T-helper 2 cell (primary cell): ENCODE data around the gene B3GNT8.
"Not testable (repeated sequence)": the region's sequence is repeated elsewhere in the genome, so short reads cannot be mapped to it uniquely, and the experiment has no call there.

Experiments used
- DNase-seq, 5 experiments: peaks; one replicate each; pipeline versions ENCODE4 v3.0.0 to v3.0.0-alpha.2; 2012 to 2022

Gene B3GNT8

DNA sequence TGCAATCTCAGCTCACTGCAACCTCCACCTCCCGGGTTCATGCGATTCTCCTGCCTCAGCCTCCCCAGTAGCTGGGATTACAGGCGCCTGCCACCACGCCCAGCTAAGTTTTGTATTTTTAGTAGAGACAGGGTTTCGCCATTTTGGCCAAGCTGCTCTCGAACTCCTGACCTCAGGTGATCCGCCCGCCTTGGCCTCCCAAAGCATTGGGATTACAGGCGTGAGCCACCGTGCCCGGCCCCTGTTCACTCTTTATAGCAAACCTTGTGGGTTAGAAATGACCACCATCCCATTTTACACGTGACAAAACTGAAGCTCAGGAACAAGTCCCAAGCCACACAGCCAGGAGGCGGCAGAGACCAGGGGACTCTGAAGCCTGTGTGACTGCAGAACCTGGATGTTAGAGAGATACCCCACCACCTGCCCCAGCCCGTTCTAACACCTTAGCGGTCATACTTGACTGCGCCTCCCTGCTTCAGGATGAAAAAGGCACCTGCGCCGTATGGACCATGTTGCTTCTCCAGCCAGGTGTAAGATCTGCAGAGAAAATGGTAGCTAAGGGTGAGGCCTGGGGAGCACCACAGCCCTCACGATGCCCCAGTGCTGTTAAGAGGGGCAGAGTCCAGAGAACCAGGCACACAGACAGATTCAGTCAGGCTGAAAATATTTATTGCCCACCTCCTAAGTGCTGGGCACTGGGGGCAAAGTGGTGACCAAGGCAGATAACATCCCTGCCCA, 8.9 kb upstream of the B3GNT8 start:
- no peak for DNase-seq

DNA sequence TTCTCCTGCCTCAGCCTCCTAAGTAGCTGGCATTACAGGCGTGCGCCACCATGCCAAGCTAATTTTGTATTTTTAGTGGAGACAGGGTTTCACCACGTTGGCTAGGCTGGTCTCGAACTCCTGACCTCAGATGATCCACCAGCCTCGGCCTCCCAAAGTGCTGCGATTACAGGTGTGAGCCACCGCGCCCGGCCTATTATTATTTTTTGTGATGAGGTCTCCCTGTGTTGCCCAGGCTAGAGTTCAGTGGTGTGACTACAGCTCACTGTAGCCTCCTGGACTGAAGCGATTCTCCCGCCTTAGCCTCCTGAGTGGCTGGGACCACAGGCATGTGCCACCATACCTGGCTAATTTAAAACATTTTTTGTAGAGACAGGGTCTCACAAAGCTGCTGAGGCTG, 8.2 kb upstream of the B3GNT8 start:
- not testable (repeated sequence) for DNase-seq

DNA sequence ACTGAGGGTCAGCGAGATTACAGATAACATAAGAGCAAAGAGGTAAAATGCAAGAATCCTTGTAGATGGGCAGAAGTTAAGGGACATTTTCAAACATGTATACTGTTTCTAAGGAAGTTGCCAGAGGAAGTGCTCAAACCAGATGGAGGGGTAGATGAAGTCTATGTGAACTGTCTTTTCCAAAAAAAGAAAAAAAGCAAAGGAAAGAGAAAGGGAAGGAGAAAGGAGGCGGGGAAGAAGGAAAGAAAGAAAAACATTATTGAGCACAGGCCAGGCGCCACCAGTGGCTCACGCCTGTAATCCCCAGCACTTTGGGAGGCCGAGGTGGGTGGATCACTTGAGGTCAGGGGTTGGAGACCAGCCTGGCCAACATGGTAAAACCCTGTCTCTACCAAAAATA, 7.3 kb upstream of the B3GNT8 start:
- DNase-seq = no peak

DNA sequence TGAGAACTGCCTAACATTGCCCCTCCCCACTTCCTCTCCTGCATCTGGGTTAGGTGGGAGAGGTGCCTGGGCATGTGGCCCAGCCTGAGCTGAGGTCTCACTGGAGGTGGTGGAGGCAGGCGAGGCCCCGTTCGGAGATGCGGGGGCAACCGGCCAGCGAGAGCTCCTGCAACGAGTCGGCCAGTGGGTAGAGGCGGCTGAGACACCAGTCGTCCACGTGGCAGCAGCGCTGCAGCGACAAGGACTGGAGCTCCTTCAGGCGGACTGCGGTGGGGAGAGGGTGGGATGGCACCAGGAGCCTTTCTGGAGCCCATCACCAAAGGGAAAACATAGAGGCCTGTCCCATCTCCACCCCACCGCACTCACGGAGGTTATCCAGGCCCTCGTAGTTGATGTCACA, 6.0 kb upstream of the B3GNT8 start:
- no peak for DNase-seq

DNA sequence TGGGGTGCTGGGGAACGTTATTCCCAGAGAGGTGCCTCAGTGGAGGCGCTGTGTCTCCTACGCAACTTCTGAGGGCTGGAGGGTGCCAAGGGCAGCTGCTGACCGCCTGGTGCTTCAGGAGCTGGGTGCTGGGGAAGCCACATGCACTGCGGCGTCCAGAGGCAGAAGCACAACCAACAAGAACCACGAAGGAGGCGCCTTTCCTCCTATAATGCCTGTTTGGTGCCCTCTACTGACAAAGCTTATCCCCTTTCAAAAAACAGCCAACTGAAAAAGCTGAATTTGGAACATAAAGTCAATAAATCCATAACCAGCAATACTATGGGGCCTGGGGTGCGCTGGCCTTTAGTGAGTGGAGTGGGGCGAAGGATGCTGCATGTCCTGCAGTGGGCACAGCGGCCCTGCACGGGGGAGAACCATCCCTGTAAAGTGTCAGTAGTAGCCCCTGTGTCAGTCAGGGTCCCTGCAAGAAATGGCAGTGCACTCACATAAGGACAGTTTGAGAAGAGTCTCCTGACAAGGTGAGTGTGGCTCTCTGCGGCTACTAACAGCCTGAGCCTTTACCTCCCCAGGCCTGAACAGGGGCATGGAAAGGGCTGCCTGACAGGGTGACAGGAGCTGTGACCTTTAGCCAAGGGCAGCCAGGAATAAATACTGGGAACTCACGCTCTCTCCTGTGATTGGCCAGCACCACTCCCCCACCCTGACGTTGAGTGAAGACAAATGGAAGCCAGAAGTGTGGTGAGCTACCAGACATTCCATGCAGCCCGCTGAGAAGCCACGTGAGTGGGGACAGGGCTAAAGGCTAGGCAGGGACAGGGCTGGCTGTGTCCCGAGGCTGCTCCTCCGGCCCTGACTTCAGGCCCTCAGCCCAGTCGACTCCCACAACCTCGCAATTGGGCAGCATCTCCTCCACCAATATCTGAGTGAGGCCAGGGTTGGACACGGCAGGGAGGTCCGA, 4.5 kb upstream of the B3GNT8 start:
- peak in 1 of 5 experiments; percentile 28 for DNase-seq

DNA sequence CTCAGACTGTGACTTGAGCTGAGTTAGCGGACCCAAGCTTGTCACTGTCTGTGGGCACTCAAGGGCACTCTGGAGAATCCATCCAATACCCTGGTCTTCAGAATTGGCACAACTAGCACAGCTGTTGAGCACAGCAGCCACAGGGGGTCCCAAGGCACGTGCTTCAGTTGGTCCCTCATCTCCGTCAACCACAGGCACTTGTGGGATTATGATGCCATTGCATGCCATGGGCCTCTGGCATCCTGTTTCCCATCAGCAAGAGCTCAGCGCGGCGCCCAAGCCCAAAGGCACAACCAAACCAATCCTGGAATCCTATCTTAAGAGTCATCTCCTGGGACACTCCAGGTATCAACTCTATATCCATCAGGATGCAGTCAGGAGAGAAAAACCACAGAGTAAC, 3.7 kb upstream of the B3GNT8 start:
- no peak for DNase-seq

DNA sequence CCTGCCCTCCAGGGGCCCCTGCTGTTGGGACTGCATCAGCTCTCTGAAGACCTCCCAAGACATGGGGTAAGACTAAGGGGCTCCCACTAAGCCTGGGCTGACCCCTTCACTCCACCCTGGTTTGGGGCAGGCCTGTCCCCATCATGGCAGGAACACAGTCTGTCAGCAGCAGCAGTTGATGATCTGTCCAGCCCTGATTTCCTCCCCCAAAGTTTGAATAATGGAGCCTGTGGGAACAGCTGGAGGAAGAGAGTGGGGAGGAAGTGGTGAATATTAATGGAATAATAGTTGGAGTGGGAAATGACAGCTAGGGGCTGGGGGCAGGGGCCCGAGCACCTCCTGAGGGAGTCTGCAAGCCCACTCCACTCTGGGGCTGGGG, 1.3 kb upstream of the B3GNT8 start:
- no peak for DNase-seq

DNA sequence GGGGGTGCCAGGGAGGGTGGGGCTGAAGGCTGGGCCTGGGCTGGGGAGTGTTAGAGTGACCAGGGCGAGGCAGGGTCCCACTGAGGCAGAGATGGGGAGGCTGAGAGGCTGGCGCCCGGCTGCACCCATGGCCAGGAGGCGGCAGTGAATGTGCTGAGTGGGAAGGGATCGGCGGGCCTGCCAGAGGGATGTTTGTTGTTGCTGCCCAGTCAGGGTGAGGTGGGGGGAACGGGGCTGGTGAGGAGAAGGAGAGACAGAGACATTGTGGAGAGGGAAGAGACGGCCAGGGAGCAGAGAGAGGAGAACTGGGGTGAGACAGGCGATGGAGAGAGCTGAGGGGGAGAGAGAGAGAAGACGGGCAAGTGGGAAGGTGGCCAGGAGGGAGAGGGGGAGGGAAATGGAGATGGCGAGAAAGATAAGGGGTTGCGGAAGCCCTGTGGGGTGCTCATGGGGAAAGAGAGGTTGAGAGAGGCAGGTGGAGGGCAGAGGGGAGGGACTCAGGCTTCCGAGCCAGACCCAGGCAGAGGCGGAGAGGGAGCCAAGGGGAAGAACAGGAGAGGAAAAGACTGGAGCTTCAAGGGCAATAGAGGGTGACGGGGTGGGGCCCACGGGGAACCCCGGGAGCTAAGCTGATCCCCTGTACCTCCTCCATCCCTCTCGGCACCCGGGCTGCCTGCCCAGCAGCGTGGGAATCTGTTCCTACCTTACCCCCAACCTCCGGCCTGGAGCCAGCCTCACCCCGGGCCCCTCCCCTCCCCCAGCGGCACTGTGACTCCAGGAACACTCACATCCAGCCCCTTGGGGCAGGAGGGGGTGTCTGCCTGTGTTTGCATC, 690 bp upstream of the B3GNT8 start:
- DNase-seq = peak in 2 of 5 experiments; percentile 75 to 80

DNA sequence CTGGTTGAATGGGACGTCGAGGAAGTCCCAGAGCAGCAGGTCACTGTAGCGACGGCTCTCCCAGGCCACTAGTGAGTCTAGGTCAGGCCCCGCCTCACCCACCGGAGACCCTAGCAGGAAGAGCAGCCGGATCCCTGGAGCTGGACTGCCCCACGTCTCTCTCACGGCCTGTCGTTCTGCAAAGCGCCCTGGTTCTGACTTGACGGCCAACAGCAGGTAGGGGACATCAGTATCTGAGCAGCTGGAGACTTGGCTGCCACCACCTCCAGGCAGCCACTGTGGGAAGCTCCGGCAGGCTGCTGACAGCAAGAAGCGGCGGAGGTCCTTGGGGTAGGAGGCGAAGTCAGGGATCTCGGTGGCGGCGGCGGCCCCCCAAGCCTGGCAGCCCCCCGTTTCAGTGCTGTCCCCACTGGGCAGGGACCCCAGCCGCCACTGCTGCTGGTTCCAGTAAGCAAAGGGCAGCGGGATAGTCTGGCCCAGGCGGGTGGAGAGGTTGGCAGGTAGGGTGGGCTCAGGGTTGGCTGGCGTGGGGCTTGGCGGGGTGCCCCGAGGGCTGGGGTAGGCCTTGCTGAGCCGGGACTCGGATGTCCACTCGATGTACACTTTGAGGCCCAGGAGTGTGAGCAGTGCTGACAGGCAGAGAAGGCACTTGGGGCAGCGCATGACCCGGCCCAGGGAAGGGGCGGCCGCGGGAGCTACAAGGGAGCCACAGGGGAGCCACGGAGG, 895 bp downstream of the B3GNT8 start:
- DNase-seq = no peak

DNA sequence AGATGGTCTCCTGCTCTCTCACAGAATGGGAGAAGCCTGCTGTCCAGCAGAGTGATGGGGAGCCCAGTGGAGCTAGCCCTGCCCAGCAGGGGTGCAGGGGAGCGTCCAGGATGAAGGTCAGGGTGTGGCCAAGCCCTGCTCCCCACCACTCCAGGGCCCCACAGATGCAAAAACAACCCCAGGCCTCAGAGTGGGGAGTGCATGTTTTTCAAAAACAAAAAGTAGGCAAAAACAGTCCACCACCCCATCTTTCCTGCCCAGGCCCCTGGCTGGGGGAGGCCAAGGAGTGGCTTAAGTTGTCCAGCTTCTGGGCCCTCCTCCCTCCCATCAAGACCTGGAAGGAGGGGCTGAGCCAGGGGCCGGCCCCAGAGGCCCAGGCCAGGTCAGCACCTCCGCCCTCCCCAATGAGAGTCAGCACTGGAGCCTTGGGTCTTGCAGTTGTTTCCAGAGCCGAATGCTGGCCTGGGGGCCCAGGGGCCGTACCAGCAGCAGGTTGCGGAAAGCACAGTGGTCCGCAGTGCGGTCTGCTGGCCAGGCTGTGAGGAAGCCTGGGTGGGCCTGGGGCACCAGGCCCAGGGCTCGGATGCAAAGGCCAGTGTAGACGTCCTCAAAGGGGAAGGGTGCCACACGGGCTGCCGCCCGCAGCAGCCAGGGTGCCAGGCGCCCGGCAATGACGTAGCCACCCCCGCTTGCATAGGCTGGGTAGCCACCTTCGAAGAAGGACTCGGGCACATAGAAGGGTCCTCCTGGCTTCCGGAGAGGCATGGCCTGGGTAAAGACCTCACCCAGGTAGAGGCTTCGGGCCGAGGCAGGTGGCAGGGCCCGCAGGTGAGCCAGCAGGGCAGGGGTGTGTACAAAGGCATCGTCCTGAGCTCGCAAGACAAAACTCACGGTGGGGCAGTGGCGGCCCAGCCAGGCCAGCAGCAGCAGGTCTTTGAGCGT, 1.7 kb downstream of the B3GNT8 start:
- no peak for DNase-seq

DNA sequence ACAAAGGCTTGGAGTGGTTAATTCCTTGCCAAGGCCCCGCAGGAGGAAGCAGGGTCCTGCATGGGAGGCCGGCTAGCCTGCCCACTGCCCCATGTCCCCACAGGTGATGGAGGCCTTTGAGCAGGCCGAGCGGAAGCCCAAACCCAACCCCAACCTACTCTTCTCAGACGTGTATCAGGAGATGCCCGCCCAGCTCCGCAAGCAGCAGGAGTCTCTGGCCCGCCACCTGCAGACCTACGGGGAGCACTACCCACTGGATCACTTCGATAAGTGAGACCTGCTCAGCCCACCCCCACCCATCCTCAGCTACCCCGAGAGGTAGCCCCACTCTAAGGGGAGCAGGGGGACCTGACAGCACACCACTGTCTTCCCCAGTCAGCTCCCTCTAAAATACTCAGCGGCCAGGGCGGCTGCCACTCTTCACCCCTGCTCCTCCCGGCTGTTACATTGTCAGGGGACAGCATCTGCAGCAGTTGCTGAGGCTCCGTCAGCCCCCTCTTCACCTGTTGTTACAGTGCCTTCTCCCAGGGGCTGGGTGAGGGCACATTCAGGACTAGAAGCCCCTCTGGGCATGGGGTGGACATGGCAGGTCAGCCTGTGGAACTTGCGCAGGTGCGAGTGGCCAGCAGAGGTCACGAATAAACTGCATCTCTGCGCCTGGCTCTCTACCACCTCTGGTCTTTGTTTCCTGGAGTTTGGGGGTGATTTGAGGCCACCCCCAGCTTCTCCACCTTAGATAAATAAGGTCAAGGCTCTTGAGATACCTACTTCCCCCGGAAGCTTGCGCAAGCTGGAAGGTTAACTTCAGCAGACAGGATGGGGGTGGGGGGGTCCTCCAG, 2.6 kb downstream of the B3GNT8 start:
- peak in 1 of 5 experiments; percentile 39 for DNase-seq

DNA sequence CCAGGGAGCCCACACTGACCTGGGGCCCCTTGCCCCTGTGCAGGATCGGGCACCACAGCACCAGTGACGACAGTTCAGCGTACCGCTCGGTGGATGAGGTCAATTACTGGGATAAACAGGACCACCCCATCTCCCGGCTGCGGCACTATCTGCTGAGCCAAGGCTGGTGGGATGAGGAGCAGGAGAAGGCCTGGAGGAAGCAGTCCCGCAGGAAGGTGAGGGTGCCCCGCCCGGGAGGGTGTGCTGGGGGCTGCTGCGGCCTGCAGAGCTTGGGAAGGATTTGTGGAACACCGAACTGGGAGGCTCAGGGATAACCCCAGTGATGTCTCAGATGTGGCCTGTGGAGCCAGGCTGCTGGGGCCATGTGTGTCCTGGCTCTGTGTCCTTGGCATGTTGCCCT, 4.2 kb downstream of the B3GNT8 start:
- no peak for DNase-seq

DNA sequence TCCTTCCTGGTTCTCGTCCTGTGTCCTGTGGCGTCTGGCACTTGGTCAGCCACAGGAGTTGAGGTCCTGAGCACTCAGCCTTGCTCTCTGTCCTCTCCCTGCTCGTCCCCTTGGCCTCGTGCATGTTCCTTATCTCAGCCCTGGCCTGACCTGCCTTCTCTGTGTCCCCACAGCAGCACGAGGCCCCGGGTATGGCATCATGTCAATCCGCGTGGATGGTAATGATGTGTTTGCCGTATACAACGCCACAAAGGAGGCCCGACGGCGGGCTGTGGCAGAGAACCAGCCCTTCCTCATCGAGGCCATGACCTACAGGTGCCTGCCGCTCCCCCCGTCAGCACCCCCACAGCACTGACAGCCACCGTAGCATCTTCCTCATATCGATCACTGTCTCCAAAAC, 4.7 kb downstream of the B3GNT8 start:
- no peak for DNase-seq

DNA sequence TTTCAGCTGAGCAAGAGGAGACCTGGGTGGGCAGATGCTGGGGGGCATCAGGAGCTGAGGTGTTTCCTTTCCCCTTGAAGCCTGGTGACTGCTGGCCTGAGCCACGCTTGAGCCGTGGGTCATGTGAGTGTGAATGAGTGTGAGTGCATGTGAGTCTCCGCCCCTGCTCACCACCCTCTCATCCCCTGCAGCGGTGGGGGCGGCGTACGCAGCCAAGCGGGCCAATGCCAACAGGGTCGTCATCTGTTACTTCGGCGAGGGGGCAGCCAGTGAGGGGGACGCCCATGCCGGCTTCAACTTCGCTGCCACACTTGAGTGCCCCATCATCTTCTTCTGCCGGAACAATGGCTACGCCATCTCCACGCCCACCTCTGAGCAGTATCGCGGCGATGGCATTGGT, 5.2 kb downstream of the B3GNT8 start:
- DNase-seq = no peak

DNA sequence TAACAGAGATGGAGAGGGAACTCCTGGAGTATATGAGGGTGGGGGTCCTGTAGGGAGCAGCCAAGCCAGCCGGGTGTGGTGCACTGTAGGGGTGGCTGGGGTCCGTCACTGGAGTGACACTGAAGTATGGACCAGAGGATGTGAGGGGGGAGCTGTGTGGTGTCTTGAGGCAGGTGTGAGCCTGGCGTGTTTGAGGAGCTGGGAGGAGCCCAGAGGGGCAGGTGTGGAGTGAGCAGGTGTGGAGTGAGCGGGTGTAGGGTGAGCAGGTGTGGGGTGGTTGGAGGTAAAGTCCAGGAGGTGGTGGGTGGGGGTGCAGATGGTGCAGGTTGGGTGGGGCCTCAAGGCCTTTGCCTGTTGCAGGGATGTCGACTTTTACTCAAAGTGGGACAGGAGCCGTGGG, 5.9 kb downstream of the B3GNT8 start:
- no peak for DNase-seq

DNA sequence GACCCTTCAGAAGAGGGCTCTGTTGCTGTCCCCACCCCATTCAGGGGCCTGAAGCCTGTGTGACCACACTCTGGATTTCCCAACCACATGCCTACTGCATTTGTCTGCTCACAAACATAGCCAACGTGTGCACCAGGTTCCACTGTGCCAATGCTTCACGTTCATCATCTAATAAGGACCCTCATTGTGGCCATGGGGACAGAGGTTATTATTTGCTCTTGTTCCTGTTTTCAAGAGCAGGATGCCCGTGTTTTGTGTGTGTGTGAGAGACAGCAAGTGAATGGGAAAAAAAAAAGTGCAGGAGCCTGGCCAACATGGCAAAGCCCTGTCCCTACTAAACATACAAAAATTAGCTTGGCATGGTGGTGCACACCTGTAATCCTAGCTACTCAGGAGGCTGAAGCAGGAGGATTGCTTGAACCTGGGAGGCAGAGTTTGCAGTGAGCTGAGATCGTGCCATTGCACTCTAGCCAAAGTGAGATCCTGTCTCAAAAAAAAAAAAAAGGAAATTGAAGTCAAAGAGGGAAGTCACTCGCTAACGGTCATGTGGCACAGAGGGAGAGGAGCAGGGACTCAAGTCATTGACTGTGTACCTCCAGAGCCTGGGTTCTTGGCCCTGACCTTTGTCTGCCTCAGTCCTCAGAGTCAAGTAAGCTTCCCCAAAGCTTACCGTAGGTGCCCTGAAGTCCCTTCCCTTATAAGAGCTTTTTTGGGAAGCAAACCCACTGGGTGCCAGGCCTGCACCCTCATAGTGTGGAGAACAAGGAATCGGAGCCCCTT, 6.9 kb downstream of the B3GNT8 start:
- DNase-seq = no peak

DNA sequence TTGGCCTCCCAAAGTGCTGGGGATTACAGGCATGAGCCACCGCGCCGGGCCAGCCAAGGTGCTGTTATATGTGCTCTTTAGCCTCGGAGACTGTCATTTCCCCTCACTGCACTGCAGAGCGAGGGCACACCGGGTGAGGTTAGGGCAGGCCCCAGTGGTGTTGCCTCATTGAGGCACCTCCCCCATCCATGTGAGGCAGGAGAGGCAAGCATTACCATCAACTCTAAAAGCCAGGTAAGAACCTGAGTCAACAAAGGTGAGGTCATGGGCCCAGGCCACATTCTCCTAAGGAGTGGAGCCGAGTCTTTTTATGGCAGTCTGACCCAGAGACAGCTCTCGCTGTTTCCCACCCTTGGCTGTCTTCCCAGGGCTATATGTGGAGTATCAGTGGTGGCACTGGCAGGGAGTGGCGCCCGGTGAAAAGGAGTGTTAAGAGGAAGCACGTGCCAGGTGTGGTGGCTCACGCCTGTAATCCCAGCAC, 10.9 kb downstream of the B3GNT8 start:
- DNase-seq = no peak

DNA sequence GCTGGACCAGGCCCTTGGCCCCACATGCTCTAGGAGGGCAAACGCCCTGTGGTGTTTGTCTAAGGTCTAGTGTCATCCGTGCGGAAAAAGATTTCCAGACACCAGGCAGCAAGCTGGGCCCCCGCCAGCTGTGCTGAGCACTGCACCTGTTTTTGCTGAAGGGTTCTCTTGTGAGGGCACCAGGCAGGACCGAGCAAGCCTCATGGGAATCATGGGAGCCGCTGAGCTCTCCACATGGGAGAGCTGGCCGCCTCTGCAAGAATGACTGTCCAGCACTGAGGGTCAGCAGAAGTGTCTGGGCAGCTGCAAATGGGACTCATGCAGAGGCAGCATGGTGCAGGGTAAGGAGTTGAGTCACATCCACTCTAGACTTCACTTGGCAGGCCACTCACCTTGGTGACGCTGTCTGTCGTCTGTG, 12.0 kb downstream of the B3GNT8 start:
- no peak for DNase-seq

DNA sequence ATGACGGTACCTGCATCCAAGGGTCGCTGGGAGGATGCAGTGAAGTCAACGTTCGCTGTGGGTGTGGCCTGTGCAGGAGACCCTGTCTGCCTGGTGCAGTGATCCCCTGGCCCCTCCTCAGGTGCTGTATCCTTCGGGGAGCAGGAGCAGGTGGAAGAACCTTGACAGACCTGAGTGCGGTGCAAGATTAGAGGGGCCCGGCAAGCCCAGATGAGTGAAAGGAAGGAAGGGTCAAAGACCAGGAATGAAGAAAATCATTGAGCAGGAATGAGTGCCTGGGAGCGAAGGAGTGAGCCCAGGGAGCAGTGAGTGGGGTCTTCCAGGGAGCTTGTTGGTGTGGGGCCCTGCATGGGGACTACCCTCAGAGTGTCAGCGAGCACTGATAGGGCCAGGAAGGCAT, 12.7 kb downstream of the B3GNT8 start:
- no peak for DNase-seq
